GM19023 (cell line): ENCODE measurements around the gene ANAPC10.
"Not testable (repeated sequence)": the region's sequence is repeated elsewhere in the genome, so short reads cannot be mapped to it uniquely, and the experiment has no call there.

Source experiments
- ATAC-seq: cut with Tn5 transposase; IDR thresholded peaks from one replicate; pipeline ENCODE4 v1.9.1; 2021; ENCODE audit warnings: mild to moderate bottlenecking, moderate library complexity; ENCODE audit not compliant: unreplicated experiment

Gene ANAPC10

DNA sequence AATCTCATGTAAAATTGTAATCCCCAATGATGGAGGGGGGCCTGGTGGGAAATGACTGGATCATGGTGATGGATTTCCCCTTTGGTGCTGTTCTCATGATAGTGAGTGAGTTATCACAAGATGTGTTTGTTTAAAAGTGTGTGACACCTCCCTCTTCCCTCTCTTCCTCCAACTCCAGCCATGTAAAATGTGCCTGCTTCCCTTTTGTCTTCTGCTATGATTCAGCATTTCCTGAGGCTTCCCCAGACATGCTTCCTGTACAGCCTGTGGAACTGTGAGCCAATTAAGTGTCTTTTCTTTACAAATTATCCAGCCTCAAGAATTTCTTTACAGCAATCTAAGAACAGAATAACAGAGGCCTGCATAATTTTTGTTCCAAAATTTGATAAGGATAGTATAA is 85.2 kb downstream of the ANAPC10 start:
- no peak for ATAC-seq

DNA sequence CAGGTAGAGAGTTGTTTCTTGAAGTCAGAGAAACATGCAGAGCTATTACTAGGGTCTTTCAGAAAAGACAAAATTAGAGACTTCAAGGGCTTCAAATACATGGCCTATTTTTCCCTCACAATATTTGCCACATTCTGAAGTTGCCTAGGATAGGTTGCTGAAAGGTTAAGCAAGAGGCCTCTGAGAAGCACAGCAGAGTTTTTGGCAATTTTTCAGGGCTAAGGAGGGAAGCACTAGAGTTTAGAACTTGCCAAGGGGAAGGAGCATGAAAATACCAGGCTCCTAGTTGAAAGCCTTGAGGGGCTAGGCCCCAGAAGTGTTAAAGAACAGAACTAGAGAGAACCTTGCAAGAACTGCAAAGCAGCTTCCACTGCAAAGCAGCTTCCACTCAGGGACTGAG is 86.4 kb downstream of the ANAPC10 start:
- ATAC-seq: no peak

GRCh38 chr4:145010315-145010714 is 87.7 kb downstream of the ANAPC10 start:
- not testable (repeated sequence) for ATAC-seq

DNA sequence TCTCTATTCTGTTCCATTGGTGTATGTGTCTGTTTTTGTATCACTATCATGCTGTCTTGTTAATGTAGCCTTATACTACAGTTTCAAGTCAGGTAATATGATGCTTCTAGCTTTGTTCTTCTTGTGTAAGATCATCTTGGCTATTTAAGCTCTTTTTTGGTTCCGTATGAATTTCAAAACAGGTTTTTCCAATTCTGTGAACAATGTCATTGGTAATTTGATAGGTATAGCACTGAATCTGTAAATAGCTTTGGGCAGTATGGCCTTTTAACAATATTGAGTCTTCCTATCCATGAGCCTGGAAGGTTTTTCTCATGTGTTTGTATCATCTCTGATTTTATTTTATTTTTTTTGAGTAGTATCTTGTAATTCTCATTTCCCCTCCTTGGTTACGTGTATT is 94.3 kb downstream of the ANAPC10 start:
- ATAC-seq: no peak

DNA sequence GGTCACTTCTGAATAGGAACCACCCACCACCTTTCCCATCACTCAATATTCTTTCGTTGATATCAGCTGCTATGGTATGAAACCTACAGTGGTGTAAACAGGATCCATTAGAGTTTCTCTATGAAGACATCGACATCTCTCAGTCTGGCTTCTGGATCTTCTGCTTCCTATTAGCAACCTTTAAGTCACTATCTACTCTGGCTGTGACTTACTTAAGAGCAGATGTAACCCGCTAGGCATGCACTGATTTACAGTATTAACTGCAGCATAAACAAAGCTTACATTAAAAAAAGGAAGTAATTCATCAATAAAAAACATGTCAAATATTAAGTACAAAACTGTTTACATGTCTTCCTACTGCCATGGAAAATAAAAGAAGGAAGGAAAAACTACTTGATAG is 96.4 kb downstream of the ANAPC10 start:
- no peak for ATAC-seq

- ATAC-seq: not testable (repeated sequence)
These were observed 97.3 kb downstream of the ANAPC10 start for GRCh38 chr4:145000656-145001055.

DNA sequence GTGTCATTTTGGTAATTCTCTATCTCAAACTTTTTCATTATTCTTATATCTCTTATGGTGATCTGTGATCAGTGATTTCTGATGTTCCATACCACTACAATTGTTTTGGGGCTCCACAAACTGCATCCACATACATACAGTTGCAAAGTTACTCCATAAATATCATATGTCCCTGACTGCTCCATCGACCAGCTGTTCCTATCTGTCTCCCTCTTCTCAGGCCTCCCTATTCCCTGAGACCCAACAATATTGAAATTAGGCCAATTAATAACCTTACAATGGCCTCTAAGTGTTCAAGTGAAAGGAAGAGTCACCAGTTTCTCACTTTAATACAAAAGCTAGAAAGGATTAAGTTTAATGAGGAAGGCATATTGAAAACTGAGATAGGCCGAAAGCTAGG is 108.7 kb downstream of the ANAPC10 start:
- no peak for ATAC-seq

- no peak for ATAC-seq
These were observed 112.5 kb downstream of the ANAPC10 start for GRCh38 chr4:144985531-144985930.

DNA sequence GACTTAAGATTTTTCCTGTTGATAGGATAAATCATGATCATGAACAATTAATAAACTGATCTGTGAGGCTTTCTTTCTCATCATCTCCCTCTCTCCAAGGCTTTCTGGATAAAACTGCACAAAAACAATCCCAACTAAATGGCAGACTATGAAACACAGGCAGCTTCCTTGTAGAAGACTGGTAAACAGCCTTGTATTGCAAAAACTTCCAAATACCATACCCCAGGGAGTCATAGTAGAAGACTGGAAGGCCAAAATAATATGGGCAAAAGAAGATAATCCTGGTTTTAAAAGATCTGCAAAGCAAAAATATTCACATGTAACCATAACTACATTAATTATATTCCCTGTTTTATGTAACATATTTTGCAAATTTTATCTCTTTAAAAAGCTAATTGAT is 113.0 kb downstream of the ANAPC10 start:
- ATAC-seq: no peak

- ATAC-seq: no peak
These were observed 113.8 kb downstream of the ANAPC10 start for GRCh38 chr4:144984241-144984640.

DNA sequence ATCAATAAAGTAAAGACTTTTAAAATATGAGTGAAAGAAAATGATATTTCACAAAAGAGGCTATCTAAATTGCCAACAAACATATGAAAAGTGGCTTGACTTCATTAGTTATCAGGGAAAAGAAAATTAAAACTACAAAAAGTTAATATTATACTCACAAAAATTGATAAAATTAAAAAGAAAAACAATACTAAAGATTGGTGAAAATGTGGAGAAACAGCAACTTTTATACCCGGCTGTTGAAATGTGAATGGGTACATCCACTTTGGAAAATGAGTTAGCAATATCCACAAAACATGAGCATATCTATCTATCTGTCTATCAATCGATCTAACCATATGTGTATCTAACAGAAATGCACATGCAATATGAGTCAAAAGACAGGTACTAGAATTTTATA is 122.3 kb downstream of the ANAPC10 start:
- ATAC-seq: no peak

GRCh38 chr4:144970597-144970996 is 127.4 kb downstream of the ANAPC10 start:
- peak; percentile 60 for ATAC-seq

DNA sequence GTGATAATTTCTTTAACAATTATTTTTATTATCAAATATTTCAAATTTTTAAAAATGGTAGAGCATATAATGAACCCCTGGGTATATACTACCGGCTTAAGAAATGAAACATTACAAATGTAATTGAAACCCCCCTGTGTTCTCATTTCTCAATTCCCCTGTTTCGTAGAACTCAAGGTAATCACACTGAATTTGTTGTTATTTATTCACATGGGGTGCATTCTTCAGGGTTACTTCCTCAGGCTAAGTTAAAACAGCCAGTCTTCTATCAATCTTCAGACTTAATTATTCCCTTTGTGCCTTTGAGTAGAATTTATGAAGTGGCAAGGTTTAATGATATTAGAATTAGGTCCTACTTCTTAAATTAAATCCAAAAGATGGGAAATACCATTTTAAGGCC is 128.2 kb downstream of the ANAPC10 start:
- ATAC-seq: no peak

DNA sequence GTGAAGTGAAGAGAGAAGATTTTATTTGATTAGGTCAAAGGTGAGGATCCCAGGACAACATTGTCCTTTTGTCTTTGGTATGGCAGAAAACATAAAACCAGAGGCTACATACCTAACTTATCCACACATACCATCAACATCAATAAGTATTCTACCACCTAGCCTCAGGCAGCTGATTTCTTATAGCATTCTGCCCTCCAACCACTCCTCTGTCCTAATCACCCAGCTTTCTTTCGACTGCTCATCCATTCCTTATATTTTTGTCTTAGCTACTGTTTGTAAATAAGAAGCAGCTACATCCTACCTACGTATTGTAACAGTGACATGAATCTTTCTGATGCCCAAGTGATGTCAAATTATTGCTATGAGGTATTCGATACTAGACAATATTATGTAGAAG is 129.4 kb downstream of the ANAPC10 start:
- ATAC-seq: no peak

DNA sequence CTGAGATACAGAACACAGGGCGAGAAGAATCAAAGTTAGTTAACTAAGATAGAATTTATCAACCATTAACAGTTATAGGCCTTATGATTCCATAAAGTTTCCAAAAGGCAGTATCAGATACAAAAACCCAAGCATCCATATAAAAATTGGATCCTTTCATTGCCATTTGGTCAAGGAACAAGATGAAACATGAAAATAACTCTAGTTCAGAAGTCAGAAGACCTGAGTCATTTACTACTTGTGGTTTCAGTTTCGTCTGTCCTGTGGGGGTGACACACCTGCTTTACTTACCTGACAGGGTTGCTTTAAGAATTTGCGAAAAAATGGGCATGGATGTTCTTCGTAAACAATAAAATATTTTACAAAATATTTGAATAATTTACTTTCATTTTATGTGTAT is 130.8 kb downstream of the ANAPC10 start:
- ATAC-seq: peak; percentile 66

- no peak for ATAC-seq
These were observed 135.7 kb downstream of the ANAPC10 start for GRCh38 chr4:144962300-144962699.

DNA sequence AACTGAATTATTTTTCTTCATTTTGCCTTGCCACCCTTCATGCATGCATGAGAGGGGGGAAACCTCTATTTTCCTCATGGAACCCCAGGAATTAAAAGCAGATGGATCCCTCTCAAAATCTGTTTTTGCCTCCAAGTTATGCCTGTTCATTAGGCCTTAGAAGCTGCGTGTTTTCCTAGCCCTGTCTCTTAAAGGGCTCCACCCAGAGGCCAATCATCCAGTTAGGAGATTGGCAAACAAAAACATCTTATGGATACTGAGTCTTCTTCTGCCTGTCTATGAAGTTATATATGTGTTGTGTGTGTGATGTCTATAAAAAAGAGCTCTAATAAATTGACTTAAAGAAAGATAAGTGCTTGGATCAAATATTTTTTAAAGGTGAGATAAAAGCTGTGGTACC is 142.9 kb downstream of the ANAPC10 start:
- no peak for ATAC-seq

DNA sequence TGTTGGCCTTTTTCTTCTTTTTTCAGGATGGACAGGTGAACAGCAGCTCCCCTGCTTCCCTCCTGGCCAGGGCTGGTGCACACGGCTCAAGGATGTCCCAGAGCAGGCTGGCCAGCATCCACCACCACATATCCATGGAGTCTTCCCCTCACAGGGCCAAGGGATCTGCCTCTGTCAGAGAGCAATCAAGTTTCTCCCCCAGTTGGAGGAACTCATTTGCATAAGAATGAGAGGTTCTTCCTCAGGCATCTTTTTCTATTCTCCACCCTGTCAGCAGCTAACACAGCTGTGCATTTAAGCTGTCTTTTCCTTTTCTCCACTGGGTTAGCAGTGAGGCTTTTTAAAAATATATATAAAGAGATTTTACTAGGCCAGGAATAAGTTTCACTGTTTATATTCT is 143.8 kb downstream of the ANAPC10 start:
- no peak for ATAC-seq

- ATAC-seq: no peak
These were observed 149.6 kb downstream of the ANAPC10 start for GRCh38 chr4:144948421-144948820.

DNA sequence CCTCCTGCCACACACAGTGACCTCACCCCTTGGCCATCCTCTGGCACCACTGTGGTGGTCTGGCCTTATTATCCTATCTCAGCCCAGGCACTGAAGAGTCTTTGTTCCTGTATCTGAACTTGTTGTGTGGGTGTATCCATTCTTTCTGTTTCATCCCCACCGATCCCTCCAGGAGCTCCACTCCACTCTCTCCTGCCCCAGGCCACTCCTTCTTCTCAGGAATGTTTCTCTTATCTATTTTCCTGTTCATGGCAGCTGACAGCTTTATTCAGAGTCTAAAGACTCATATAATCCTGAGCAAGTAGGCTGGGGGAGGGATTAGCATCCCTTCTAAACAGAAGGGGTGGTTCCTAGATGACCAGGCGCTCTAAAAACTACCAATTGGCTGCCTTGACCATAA is 150.0 kb downstream of the ANAPC10 start:
- no peak for ATAC-seq
